GM19452 (cell line): ENCODE data around the gene PDE4DIP.
"Not testable (repeated sequence)": the region's sequence is repeated elsewhere in the genome, so short reads cannot be mapped to it uniquely, and the experiment has no call there.

Experiments
- ATAC-seq: cut with Tn5 transposase; IDR thresholded peaks from one replicate; pipeline ENCODE4 v1.9.1; 2021; ENCODE audit not compliant: unreplicated experiment

Gene PDE4DIP

DNA sequence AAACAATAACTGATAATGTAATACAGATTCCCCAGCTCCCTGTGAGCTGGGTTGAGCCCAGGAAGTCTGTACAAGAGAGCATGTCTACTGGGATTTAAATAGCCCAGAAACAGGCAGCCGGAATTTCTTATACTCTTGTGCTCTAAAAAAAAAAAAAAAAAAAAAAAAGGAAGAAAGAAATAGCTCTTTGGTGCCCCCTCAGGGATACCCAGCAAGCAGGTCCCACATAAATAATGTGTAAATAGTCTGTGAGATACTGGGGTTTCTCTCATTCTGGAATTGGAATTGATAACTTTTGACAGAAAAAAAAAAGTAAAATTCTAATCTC is 25.4 kb downstream of the PDE4DIP start:
- not testable (repeated sequence) for ATAC-seq

DNA sequence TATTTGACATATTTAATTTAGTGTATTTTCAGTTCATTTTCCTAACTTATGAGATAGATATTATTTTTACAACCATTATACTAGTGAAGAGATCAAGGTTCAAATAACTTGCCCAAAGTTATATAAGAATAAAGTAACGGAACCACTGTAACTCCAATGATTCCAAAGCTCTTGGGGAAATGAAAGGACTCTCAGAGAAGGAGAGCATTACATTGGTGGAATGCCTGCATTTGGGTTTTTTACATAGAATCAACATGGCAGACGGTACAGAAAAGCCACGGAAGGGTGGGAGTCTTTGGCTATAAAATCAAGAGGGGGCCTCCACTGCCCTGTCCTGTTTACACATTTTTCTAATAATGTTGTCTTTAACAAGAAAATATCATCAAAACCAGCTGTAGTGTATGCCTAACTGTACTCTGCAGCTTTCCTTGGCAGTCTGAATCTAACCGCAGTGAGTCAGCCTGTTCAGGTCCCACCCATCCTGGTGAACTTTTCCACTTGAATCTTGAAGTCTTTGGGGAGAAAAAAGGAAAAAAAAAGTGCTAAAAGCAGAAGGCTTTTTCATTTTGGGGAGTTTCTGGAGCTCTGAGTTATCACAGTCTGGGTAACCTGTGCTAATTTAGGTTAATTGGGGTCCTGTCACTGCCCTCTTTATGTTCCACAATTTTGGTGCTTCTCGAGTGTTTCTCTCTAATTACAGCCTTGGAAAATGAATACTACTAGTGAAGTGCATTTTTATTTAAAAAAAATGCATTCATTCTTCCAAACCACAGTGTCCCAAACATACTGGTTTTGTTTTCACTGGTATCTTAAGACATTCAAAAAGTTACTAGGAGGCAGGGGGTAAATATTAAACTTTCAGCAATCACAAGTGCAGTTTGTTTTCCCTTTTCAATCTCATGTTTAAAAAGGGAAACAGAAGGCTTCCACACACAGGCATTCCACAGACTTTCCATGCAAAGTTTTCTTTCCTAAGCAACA is 30.5 kb downstream of the PDE4DIP start:
- ATAC-seq = not testable (repeated sequence)

DNA sequence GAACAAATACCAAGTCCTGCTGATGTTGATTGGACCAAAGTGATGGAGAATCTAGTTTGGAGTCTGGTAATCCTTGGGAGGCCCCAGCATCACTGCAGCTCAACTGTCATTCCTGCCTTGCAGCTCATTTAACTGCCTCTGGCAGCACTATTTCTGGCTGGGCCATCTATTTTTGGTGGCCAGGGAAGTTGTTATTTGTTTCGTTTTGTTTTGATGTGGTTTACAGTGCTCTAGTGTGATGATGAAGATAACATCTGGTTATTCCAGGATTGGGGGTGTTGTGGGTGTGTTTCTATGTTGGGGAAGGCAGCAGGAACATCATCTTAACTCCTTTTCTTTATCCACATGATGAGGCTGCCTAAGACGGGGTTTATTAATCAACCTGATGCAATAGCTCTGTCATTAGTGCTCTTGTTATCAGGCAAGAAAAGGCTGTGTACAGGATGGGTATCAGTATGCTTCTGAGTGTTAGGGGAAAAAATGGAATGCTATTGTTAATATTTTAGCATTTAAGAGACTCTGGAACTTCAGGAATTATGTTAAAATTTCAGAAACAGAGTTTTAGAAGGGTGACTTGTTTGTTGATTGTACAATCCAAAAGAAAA is 35.7 kb downstream of the PDE4DIP start:
- ATAC-seq = not testable (repeated sequence)

DNA sequence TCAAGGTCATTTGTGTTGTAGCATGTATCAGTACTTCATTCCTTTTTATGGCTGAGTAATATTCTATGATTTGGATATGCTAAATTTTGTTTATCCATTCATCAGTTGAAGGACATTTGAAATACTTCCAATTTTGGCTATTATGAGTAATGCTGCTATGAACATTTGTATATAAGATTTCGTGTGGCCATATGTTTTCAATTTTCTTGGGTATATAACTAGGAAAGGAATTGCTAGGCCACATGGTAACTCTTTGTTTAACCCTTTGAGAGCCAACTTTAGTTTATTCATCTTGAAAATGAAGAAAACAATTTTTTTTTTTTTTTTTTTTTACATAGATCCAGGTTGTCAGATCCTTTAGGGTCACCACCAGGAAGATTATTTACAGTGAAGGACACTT is 37.0 kb downstream of the PDE4DIP start:
- ATAC-seq = not testable (repeated sequence)

DNA sequence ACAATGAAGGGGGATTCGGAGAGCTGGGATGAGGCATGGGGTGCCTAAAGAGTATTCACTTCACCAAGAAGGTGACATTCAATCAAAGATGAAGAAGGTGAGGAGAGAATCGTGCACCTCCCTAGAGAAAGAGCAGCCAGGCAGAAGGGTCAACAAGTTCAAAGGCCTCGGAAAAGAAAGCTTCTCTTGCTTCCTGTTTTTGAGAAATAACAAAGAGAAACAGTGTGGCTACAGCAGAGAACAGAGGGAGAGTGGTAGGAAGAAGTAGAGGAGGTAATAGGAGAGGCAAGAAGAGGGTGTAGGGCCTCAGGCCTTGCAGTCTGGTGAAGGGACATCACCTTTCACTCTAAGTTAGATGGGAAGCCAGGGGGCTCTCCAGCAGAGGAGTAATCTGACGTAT is 41.0 kb downstream of the PDE4DIP start:
- not testable (repeated sequence) for ATAC-seq

DNA sequence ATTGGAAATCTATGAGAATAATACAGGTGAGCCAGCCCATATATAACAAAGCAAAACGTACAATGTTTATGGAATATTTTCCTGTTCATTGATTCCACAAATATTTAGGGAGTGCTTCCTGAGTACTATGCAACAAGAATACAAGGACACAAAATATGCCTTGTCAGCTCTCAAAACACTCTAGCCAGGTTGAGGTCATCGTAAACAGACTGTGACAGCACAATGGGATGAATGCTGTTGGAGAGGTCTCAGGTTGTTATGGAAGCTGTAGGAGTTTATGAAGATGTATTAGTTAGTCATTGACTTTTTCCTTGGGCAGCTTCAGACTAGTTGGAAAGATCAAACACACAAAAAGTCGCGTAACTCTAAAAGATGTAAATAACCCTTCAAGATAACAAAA is 42.1 kb downstream of the PDE4DIP start:
- ATAC-seq = not testable (repeated sequence)

DNA sequence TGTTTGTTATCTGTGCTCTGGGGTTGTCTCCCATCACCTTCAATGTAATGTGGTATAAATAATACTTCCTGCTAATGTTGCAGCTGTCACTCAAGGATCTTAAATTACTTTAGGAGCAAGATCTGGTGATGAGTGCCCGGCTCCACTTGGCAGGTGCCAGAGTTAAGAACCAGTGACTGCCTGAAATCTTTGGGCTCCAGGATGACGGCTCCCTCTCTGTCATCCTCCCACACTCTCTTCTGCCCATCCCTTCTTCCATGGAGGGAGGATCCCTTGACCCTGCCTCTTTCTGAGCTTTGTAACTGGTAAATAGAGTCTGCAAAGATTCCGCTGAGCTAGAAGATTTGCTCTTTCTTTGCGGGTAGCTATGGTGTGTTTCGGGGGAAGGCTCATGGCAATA is 44.4 kb downstream of the PDE4DIP start:
- not testable (repeated sequence) for ATAC-seq

DNA sequence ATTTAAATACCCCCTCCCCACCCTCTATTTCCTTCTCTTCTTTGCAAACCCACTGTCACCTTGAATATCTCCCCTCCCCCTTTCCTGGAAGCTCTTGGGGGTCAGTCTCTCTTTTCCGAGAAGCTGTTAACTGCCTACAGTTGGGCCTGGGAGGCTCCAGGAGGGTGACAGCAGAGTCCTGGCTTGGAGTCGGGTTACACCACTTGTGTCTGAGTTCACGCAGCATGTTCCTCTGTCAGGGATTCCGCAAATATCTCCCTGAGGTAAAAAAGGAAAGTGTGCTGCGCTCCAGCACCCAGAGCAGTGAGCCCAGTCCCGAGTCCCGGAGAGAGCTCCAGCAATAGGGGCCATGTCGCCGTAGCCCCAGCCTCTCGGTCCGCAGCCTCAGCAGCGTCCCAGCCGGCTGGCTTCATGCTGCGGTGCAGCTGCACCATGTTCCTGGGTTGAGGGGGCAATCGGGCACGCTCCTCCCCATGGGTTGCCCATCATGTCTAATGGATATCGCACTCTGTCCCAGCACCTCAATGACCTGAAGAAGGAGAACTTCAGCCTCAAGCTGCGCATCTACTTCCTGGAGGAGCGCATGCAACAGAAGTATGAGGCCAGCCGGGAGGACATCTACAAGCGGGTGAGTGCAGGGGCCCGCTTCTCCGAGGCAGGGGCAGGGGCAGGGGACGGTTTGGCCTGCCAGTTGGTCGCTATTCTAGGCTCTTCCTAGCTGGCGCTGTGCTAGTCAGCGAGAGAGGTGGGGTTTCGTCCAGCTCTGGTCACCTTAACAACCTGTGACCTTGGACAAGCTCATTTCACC is 45.2 kb downstream of the PDE4DIP start:
- not testable (repeated sequence) for ATAC-seq

DNA sequence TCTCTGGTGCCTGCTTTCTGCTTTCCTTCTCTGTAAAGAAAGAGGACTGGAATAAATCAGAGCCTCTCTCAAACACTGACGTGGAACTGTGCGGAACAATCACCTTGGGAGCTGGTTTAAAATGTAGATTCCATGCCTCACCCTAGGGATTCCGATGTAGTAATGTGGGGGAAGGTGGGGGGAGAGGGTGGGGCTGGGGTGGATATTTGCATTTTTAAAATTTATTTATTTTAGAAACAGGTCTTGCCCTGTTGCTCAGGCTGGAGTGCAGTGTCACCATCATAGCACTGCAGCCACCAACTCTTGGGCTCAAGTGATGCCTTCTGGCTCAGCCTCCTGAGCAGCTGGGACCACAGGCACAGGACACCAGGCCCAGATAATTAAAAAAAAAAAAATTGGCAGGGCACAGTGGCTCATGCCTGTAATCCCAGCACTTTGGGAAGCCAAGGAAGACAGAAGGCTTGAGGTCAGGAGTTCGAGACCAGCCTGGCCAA is 45.9 kb downstream of the PDE4DIP start:
- ATAC-seq = not testable (repeated sequence)

DNA sequence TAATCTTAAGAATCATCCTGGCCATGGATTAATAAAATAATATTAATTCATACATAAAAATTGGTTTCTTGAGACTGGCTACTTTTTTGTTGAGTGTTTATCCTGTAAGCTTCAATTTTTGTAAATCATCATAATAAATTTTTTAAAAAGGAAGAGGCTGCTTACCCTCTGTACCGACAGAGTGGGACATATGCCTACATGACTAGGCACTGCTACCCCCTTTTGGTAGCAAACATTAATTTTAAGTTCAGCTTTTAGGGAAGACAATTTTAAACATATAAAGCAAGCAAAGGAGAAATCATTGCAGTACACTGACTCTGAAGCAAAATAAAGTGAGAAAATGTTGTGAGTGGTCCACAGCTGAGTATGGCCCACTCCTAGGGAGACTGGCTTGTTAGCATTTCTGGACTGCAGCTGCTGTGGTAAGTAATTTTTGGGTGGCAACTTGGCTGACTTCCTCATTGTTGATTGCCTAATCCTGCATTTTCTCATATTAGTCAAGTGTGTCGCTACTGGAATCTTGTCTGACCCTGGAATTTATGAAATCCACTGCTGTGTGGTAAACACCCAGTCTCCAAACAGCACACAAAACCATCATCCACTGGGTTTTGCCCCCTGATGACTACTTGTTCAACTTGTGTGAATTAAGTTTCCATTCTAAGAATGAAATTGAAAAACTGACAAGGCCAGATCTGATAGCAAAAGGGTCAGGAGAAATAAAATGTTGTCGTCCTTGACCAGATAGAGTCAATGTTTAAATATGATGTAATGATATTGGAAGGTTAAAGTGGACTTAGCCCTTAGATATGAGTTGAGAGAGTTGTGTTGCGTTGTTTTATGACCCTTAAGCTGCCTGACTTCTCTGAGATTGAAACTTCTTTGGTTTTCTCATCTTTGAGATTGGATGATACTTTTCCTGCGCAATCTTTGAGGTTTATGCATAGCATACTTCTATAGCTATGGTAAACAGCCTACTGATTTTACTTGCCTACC is 50.4 kb downstream of the PDE4DIP start:
- ATAC-seq = not testable (repeated sequence)

DNA sequence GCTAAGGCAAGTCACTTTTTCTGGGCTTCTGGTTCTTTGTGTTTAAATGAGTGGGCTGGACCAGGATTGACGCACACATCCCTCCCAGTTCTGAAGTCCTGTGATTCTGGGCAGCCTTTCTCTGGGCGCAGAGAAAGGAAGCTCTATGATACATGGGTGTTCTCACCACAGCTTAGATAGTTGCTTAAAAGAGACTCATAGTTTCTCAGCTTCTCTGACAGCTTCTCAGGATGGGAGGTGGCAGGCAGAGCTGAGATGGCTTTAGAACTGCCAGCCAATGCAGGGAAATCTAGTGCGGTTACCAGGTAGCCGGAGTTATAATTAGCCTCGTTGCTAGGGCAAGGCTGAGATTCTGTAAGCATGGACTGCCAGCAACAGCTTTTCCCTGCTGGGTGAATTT is 55.8 kb downstream of the PDE4DIP start:
- not testable (repeated sequence) for ATAC-seq

DNA sequence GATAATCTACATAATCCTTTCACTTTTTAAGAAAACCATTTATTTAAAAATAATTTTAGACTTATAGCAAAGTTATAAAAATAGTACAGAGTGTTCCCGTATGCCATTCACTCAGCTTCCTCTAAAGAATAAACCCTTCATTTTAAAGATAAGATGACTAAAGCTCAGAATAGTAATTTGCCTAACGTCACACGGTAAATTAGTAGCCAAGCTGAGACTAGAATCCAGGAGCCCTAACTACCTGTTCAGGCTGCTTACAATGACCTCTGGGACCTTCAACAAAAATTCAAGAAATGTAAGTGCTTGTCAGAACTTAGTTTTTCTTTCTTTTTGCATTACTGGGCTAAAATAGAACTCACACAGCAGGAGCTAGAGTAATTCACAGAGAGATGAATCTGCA is 56.5 kb downstream of the PDE4DIP start:
- not testable (repeated sequence) for ATAC-seq

DNA sequence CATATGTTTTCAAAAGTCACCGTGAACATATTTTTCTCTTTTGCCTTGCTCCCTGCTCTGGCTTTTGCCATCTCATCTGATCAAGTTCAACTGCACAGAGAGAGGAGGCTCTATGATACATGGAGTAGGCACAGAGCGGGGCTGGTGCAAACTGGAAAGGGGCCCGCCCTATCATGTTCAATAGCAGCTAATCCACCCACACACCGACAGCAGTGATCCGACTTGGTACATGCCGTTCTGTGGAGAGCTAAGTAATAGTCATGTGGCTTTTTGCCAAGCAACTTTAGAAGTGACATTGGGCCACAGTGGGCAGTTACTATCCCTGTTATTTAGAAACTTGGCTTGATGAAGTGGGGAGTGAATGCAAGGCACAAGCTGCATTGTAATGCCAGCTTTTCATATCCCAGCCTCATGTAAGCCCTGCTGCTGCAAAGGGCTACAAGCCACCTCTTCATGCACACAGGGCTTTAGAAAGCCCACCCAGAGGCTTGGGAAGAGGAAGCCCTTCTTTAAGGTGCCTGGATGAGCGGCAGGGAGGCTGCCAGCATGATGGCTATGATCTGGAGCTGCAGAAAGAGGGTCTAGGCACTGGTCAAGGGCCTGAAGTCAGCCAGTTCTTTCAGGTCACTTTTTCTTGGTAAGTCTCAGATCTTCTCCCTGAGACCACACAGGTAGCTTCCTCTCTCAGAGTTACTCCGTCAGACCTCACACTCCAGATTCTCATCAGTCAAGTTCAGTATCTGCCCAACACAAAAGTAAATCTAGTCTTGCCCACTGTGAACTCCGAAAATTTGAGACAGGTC is 57.1 kb downstream of the PDE4DIP start:
- not testable (repeated sequence) for ATAC-seq

DNA sequence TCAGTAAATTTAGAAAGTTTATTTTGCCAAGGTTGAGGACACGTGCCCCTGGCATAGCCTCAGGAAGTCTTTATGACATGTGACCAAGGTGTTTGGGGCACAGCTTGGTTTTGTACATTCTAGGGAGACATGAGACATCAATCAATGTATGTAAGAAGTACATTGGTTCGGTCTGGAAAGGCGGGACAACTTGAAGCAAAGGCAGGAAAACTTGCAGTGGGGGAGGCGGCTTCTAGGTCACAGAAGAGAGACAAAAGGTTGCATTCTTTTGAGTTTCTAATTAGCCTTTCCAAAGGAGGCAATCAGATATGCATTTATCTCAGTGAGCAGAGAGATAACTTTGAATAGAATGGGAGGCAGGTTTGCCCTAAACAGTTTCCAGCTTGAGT is 57.7 kb downstream of the PDE4DIP start:
- ATAC-seq = not testable (repeated sequence)

DNA sequence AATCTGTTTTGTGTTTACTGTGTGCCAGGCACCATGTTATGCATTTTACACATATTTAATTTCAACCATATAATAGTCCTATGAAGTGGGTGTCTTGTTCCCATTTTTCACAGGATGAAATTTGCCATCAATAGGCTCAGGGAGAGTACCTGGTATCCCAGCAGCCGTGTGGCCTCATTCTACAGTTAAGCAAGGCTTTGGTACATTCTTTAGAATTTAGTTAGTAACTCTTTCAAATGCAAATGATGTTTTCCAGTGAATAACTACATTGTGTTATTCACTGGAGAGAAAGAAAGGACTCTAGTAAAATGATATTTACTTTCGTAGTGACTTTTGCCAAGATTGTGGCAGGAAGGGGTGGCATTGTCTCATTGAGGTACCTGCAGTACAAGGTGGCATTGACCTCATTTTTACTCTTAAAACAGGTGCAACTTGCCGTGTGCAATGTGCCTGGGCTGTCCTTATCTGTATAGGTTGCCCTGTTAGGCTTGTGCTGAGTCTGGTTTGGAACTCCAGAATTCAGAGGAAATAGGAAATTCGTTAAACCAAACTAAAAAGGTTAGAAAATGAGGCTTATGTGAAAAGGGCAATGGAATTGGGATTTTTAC is 65.1 kb downstream of the PDE4DIP start:
- ATAC-seq = not testable (repeated sequence)

DNA sequence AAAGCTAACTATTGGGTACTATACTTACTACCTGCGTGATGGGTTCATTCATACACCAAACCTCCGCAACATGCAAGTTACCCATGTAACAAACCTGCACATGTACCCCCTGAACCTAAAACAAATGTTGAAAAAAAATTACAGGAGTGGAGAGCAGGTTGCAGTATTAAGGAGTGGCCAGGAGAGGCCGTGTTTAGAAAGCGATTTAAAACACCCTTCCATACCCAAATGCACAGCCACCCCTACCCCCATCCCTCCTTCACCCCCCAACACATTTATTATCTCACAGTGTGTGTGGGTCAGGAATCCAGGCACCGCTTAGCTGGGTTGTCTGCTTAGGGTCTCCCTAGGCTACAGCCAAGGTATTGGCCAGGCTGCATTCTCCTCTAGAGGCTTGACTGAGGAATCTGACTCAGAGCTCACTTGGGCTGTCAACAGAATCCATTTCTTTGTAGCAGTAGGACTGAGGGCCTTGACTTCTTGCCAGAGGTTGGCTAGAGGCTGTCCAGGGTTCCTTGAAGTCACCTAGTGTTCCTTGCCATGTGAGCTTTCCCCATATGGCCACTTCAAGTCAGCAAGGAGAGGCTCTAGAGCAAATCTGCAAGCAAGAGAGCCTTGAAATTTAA is 67.2 kb downstream of the PDE4DIP start:
- ATAC-seq = not testable (repeated sequence)

DNA sequence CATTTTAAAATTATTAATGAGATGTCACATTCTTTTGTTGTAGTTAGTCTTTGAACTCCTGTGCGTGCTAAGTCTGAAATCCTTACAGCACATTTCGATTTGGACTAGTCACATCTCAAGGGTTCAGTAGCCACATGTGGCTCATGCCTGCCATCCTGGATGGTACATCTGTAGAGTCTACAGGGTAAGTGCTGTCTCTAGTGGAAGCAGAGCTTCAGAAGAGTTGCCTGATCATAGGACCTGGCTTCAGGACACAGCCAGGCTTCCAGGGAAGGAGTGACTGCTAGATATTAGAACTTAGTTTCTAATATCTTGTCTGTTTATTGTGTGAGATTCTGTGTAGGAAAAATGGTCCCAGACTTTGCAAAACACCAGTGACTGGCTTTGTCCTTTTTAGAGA is 72.0 kb downstream of the PDE4DIP start:
- not testable (repeated sequence) for ATAC-seq

DNA sequence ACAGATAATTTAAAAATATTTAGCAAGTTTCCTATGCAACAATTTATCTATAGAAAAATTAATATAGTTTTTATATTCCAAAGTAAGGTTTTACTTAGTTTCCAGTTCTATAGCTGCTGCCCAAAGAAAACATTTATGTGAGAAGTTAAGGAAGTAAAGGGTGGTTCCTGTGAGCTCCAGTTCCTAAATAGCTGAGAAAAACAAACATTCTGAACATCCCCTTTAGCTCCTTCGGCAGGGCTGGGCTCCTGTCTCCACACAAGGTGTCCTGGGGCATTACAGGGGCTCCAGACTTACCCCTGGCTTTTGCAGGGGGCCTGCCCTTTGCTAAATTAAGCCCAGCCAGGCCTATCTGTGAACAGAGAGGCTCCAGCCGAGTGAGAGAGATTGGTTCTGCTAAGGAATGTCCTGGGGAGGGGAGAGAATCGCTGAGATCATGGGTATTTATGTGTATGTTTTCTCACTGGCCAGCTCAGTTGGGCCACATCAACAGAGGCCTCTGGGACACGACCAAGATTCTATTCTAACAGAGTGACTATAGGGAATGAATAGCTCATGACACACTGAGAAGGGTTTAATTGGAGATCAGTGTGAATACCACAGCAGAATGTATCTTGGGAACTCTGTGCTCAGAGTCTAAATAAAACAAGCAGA is 72.6 kb downstream of the PDE4DIP start:
- not testable (repeated sequence) for ATAC-seq
